Stimulated activated naive CD8-positive, alpha-beta T cell treated with anti-CD3 and anti-CD28 coated beads, Interleukin-15, Interleukin-2, amounts not matched to agents 100 ng/mL and 50 ng/mL, for 24 hours (primary cell): ENCODE results near the gene RTL1.
A peak's percentile ranks its signal among the peaks of the same experiment; 100 is the strongest.

ENCODE experiments used
- H3K27ac Mint-ChIP-seq: one replicate; pipeline ENCODE4 v1.8.0; 2021; ENCODE audit warnings: mild to moderate bottlenecking, mixed read lengths
- H3K27me3 Mint-ChIP-seq: one replicate; pipeline ENCODE4 v1.8.0; 2021; ENCODE audit warnings: mixed read lengths
- H3K36me3 Mint-ChIP-seq: one replicate; pipeline ENCODE4 v1.8.0; 2021; ENCODE audit warnings: low read depth, mixed read lengths
- H3K4me1 Mint-ChIP-seq: one replicate; pipeline ENCODE4 v1.8.0; 2021; ENCODE audit warnings: low read depth, mixed read lengths
- H3K4me3 Mint-ChIP-seq: one replicate; pipeline ENCODE4 v1.8.0; 2021; ENCODE audit warnings: mild to moderate bottlenecking, mixed read lengths
- H3K9me3 Mint-ChIP-seq: one replicate; pipeline ENCODE4 v1.8.0; 2021; ENCODE audit warnings: mixed read lengths

Gene RTL1

DNA sequence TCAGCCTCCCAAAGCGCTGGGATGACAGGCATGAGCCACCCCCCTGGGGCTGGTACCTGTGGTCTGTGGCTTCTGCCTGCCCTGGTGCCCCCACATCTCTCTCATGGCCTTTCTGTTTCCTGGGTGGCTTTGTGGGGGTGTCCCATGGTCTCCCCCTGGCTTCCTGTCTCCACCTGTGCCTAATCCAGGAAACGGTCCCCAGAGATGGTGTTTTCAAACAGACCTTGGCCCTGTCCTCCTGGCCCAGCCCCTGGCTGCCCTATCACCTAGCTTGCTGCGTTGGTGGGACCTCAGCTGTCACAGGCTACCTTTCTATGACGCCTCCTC is 59.5 kb downstream of the RTL1 start:
- Mint-ChIP-seq H3K4me3 (no peak overlapping the region), H3K27ac (peak overlapping the region; percentile 27), H3K4me1 (peaks cover 6% of the 10 kb centered on the region), H3K36me3 (no peaks in the 10 kb centered on the region), H3K27me3 (no peaks in the 10 kb centered on the region), H3K9me3 (no peaks in the 10 kb centered on the region)

DNA sequence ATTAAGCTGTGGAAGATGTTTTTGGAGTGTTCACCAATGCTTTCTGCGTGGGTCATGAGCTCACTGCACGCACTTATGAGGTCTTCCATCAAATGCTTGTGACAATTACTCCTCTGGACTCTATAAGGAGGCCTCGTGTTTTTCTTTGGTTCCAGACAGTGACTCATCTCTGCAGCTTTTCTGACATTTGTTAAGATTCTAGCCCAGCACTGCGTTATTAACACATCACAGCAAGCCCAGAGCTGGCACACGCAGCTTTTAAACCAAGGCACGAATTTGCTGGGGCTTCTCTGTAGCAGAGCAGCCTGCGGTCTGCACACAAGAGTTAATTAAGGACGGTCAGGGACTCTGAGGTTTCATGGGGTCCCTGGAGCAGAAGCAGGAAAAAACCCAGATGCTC is 60.7 kb downstream of the RTL1 start:
- Mint-ChIP-seq H3K4me3 (no peak overlapping the region), H3K9me3 (no peaks in the 10 kb centered on the region), H3K27ac (no peak overlapping the region), H3K36me3 (no peaks in the 10 kb centered on the region), H3K27me3 (no peaks in the 10 kb centered on the region), H3K4me1 (peaks cover 6% of the 10 kb centered on the region)

- H3K27ac Mint-ChIP-seq, result no peak overlapping the region
- no peaks in the 10 kb centered on the region for H3K27me3 Mint-ChIP-seq
- peaks cover 6% of the 10 kb centered on the region for H3K4me1 Mint-ChIP-seq
- no peak overlapping the region for H3K4me3 Mint-ChIP-seq
- H3K36me3 Mint-ChIP-seq, result no peaks in the 10 kb centered on the region
- no peaks in the 10 kb centered on the region for H3K9me3 Mint-ChIP-seq
These were observed 61.6 kb downstream of the RTL1 start for GRCh38 chr14:100841761-100842403.

GRCh38 chr14:100841066-100841760 is 62.3 kb downstream of the RTL1 start:
- Mint-ChIP-seq H3K4me3 (no peak overlapping the region), H3K9me3 (no peaks in the 10 kb centered on the region), H3K36me3 (no peaks in the 10 kb centered on the region), H3K27ac (no peak overlapping the region), H3K4me1 (peaks cover 6% of the 10 kb centered on the region), H3K27me3 (no peaks in the 10 kb centered on the region)

GRCh38 chr14:100840286-100841065 is 63.0 kb downstream of the RTL1 start:
- H3K4me1 Mint-ChIP-seq, result peaks cover 6% of the 10 kb centered on the region
- no peak overlapping the region for H3K4me3 Mint-ChIP-seq
- no peaks in the 10 kb centered on the region for H3K9me3 Mint-ChIP-seq
- no peaks in the 10 kb centered on the region for H3K27me3 Mint-ChIP-seq
- H3K36me3 Mint-ChIP-seq, result no peaks in the 10 kb centered on the region
- H3K27ac Mint-ChIP-seq, result no peak overlapping the region

- no peaks in the 10 kb centered on the region for H3K36me3 Mint-ChIP-seq
- H3K27me3 Mint-ChIP-seq, result no peaks in the 10 kb centered on the region
- no peak overlapping the region for H3K27ac Mint-ChIP-seq
- H3K4me1 Mint-ChIP-seq, result peaks cover 6% of the 10 kb centered on the region
- no peaks in the 10 kb centered on the region for H3K9me3 Mint-ChIP-seq
- no peak overlapping the region for H3K4me3 Mint-ChIP-seq
These were observed 63.8 kb downstream of the RTL1 start for GRCh38 chr14:100839681-100840111.

GRCh38 chr14:100839315-100839585 is 64.3 kb downstream of the RTL1 start:
- no peak overlapping the region for H3K27ac Mint-ChIP-seq
- H3K4me1 Mint-ChIP-seq, result peaks cover 3% of the 10 kb centered on the region
- H3K27me3 Mint-ChIP-seq, result no peaks in the 10 kb centered on the region
- no peaks in the 10 kb centered on the region for H3K36me3 Mint-ChIP-seq
- H3K4me3 Mint-ChIP-seq, result no peak overlapping the region
- no peaks in the 10 kb centered on the region for H3K9me3 Mint-ChIP-seq

DNA sequence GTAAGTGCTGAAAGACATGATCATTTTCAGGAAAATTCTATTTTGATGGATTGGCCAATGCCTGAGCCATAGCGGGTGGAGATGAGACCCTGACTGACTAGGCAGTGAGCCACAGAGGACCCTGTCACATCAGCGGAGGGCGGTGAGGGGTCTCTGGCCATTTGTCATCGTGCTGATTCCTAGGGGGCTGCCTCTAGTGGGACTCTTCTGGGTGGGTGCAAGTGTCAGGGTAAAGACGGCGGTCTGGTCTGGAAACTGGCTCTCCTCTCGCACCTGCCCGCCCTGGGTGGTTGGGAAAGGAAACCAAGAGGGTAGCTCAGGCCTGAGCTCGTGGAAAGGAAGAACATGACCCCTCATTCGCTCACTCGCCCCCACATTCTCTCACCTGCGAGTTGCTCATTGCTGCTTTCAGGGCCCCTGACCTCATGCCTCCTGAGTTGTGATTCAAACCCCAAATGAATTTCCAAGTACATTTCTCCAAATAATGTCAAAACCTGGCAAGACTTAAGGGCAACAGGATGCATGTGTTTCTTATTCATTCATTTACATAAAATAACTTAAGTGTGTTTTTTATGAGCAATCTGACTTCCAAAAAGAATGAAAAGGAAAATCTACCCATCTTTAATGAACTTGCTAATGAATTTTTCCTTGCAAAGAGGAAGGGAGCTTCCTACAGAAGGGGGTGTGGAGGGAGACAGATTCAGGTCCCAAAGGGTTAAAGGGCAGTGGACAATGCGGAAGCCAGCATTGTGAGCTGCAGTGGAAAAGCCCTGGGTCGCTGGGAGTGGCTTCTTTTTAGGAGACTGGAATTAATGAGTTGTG is 64.8 kb downstream of the RTL1 start:
- Mint-ChIP-seq H3K4me1 (no peaks in the 10 kb centered on the region), H3K36me3 (no peaks in the 10 kb centered on the region), H3K4me3 (no peak overlapping the region), H3K27ac (no peak overlapping the region), H3K27me3 (no peaks in the 10 kb centered on the region), H3K9me3 (no peaks in the 10 kb centered on the region)

GRCh38 chr14:100837805-100838350 is 65.6 kb downstream of the RTL1 start:
- Mint-ChIP-seq H3K27ac (no peak overlapping the region), H3K4me1 (no peaks in the 10 kb centered on the region), H3K4me3 (no peak overlapping the region), H3K36me3 (no peaks in the 10 kb centered on the region), H3K27me3 (peaks cover 3% of the 10 kb centered on the region), H3K9me3 (no peaks in the 10 kb centered on the region)

- no peak overlapping the region for H3K27ac Mint-ChIP-seq
- H3K9me3 Mint-ChIP-seq, result no peaks in the 10 kb centered on the region
- H3K27me3 Mint-ChIP-seq, result peaks cover 3% of the 10 kb centered on the region
- H3K36me3 Mint-ChIP-seq, result no peaks in the 10 kb centered on the region
- no peak overlapping the region for H3K4me3 Mint-ChIP-seq
- H3K4me1 Mint-ChIP-seq, result no peaks in the 10 kb centered on the region
These were observed 66.3 kb downstream of the RTL1 start for GRCh38 chr14:100836941-100837804.

GRCh38 chr14:100836311-100836805 is 67.2 kb downstream of the RTL1 start:
- peaks cover 9% of the 10 kb centered on the region for H3K27me3 Mint-ChIP-seq
- no peak overlapping the region for H3K27ac Mint-ChIP-seq
- no peaks in the 10 kb centered on the region for H3K4me1 Mint-ChIP-seq
- no peaks in the 10 kb centered on the region for H3K9me3 Mint-ChIP-seq
- no peaks in the 10 kb centered on the region for H3K36me3 Mint-ChIP-seq
- no peak overlapping the region for H3K4me3 Mint-ChIP-seq

DNA sequence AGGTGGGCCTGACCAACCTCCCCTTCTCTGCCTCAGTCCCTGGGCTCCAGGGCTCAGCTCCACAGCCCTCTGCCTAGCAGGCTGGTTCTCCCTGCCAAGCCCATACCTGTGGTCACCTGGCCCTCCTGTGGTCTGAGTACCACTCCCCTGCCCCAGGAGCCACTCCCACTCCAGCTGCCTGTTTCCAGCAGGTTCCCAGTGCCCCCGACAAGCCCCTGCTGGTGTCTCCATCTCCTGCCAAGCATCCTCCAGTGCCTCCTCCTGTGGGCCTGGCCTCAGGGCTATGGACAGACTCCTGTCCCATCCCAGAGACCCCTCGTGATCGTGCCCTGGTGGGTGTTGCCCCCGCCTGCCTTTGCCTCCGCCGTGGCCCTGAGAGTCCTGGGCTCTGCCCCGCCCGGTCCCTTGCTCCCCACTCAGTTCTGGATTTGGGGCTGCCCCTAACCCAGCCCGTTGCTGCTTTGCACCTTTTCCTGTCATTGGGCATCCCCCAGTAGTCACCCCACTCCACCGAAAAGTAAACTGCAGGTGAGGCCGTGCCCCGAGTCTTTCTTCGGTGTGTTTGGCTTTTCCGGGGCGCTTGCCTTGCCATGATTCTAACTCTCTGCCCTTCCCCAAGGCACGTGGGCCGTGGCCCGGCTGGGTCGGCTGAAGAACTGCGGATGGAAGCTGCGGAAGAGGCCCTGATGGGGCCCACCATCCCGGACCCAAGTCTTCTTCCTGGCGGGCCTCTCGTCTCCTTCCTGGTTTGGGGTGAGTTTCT is 67.8 kb downstream of the RTL1 start:
- H3K9me3 Mint-ChIP-seq, result no peaks in the 10 kb centered on the region
- peaks cover 10% of the 10 kb centered on the region for H3K27me3 Mint-ChIP-seq

GRCh38 chr14:100834794-100835547 is 68.6 kb downstream of the RTL1 start:
- Mint-ChIP-seq H3K4me3 (no peak overlapping the region), H3K27ac (no peak overlapping the region), H3K36me3 (no peaks in the 10 kb centered on the region), H3K27me3 (peaks cover 11% of the 10 kb centered on the region), H3K9me3 (no peaks in the 10 kb centered on the region), H3K4me1 (no peaks in the 10 kb centered on the region)

More for the DNA sequence above, 67.8 kb downstream of the RTL1 start:
- Mint-ChIP-seq H3K4me3 (no peak overlapping the region), H3K36me3 (no peaks in the 10 kb centered on the region), H3K27ac (no peak overlapping the region), H3K4me1 (no peaks in the 10 kb centered on the region)
